GM21526 (cell line): ENCODE results near the gene TCF25.
"Not testable (repeated sequence)": the region's sequence is repeated elsewhere in the genome, so short reads cannot be mapped to it uniquely, and the experiment has no call there.

Experiments used
- ATAC-seq: cut with Tn5 transposase; IDR thresholded peaks from one replicate; pipeline ENCODE4 v1.9.1; 2021; ENCODE audit warnings: moderate library complexity; ENCODE audit not compliant: unreplicated experiment, low FRiP score

TCF25 gene

GRCh38 chr16:89917773-89918452 lies 44.5 kb downstream of the TCF25 start:
- peak; percentile 47 for ATAC-seq

- ATAC-seq = no peak
Observed at GRCh38 chr16:89918453-89919347, 45.3 kb downstream of the TCF25 start, which contains the start of gene MC1R. Gene MC1R (plus strand): TSS chr16:89918862. CDS start chr16:89919259, 397 bp downstream.

GRCh38 chr16:89919535-89920406 lies 46.4 kb downstream of the TCF25 start:
- no peak for ATAC-seq

- ATAC-seq = no peak
Observed at GRCh38 chr16:89920723-89921122, 47.3 kb downstream of the TCF25 start.

GRCh38 chr16:89921131-89921701 lies 47.8 kb downstream of the TCF25 start:
- no peak for ATAC-seq

GRCh38 chr16:89921702-89922476 lies 48.5 kb downstream of the TCF25 start:
- ATAC-seq = no peak

- ATAC-seq = no peak
Observed at GRCh38 chr16:89922477-89922883, 49.1 kb downstream of the TCF25 start.

GRCh38 chr16:89922884-89923639 lies 49.7 kb downstream of the TCF25 start, which contains the start of gene TUBB3:
Gene TUBB3 (plus strand): TSS chr16:89923342. CDS start chr16:89923402, 60 bp downstream.
- no peak for ATAC-seq

- no peak for ATAC-seq
Observed at GRCh38 chr16:89923640-89924296, 50.4 kb downstream of the TCF25 start.

- ATAC-seq = no peak
Observed at GRCh38 chr16:89924297-89924924, 51.0 kb downstream of the TCF25 start.

GRCh38 chr16:89924925-89925307 lies 51.5 kb downstream of the TCF25 start:
- ATAC-seq = no peak

GRCh38 chr16:89925596-89926079 lies 52.2 kb downstream of the TCF25 start:
- no peak for ATAC-seq

GRCh38 chr16:89931305-89931896 lies 58.0 kb downstream of the TCF25 start:
- no peak for ATAC-seq

- no peak for ATAC-seq
Observed at GRCh38 chr16:89931964-89932363, 58.6 kb downstream of the TCF25 start.

- ATAC-seq = not testable (repeated sequence)
Observed at GRCh38 chr16:89934019-89934418, 60.6 kb downstream of the TCF25 start.

GRCh38 chr16:89934611-89935553 lies 61.5 kb downstream of the TCF25 start:
- ATAC-seq = no peak
